Fibroblast of the aortic adventitia (primary cell): ENCODE measurements around the gene PLAAT2. TPM values are rescaled to one million over a fixed set of nuclear protein-coding genes. Genes with fewer than 3 reads are reported as not detected.

Experiments used
- DNase-seq: peaks from one replicate; pipeline ENCODE4 v3.0.0-alpha.2; 2010; ENCODE audit warnings: low read depth
- H3K4me3 ChIP-seq: 2 replicates; pipeline ENCODE4 v1.5.1; 2011; ENCODE audit warnings: low read depth, mild to moderate bottlenecking, control low read depth, low read length, moderate library complexity
- CTCF ChIP-seq: IDR thresholded peaks from 2 replicates; pipeline ENCODE4 v1.5.1; 2011; ENCODE audit warnings: mild to moderate bottlenecking, low read length, control low read depth, inconsistent platforms; ENCODE audit not compliant: insufficient read depth
- total RNA-seq: library from RNA; depleted of rRNA; stranded (reverse); fragments of >200 nt; gene quantifications from 2 replicates; pipeline ENCODE4 v1.2.3, GENCODE V29; 2012; ENCODE audit warnings: low replicate concordance

PLAAT2 gene
- total RNA-seq, 1 donor = not detected

DNA sequence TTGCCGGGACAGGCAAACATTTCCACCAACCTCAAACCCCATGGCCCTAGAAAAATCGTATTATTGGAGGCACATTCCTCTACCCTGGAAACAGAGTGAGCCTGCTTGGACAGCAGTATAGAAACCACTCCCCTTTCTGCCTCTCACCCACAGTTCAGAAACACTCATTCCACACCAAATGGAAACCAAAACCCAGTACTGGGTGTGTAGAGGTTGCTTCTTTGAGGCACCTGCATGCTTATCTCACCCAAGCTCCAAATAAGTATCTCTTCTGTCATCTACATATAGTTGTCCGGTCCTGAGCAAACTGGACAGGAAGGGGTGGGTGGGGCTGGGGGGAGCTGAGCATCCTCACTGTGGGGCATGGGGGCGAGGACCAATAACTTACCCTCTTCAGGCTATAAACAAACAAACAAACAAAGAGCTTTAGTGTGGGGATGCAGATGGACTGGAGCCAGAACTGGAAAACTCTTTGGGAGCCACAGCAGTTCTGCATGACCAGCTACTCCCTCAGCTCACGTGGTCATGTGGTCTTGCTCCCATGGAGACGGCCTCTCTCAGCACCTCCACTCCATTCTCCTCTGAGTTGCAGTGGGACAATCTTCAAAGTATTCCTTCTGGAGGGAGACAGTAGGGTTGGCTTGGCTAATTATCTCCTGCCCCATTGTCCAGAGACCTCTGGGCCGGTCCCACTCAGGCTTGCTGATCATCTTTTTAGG, 1.0 kb upstream of the PLAAT2 start:
- H3K4me3 ChIP-seq = no peak overlapping the region
- no peak for TF ChIP-seq CTCF
- no peak for DNase-seq

DNA sequence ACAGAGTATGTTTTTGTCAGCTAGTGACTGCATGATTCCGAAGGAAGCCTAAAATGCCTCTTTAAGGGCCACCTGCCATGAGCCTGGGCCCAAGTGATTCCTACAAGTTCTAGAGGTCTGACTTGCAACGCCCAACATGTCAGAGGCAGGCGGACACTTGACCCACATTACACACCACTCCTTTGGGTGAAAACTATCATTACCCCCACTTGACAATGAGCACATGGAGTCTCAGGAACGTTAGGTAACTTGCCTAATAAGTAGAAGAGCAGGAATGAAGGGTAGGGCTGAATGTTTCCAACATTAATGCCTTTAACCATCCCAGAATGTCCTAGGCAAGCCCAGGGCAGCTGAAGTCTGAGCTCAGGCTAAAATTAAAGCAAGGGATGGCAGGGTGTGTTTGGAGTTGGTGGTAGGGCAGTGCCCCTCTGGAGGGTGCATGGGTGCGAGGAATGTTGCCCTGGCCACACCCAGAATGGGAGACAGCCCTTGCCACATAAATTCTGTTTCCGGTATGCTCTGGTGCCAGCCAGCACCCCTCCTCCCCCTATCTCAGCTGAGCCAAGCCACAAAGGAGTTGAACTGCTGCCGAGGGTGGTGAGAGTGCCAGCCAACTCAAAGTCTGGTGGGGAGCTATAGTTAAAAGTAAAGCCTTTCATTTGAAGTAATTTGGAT, 2.5 kb downstream of the PLAAT2 start:
- no peak for TF ChIP-seq CTCF
- no peak overlapping the region for H3K4me3 ChIP-seq
- no peak for DNase-seq

GRCh38 chr11:63558459-63559157, 4.6 kb downstream of the PLAAT2 start:
- DNase-seq = no peak
- TF ChIP-seq CTCF = no peak
- no peak overlapping the region for H3K4me3 ChIP-seq

- DNase-seq = no peak
- TF ChIP-seq CTCF = no peak
- H3K4me3 ChIP-seq = no peak overlapping the region
Measured at GRCh38 chr11:63557570-63557969, 5.6 kb downstream of the PLAAT2 start.

DNA sequence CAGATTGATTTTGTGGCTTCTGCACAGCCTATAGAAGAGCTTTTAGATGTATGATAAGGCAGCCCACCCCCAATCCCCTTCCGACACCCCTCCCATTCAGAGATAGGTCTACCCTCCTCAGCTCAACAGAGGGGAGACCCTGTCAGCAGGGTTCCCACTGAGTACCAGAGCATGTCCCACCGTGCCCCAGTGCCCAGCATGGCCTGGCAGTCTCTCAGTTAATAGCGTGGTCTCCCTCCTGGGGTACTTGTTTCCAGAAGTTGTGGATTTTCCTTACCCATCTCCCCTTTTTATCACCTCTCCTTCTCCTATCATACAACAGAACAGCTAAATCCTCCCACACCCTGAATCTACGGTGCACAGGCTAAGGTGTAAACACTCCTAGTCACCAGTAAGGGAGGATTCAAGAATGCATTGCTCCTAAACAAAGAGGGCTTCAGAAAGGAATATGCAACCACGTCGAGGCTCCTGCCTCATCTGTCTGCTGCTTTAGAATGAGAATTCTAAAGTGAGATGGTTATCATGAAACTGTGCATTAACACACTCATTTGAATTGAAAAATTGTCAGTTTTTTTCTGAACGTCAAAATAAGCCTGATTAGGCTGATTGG, 6.7 kb downstream of the PLAAT2 start:
- DNase-seq = no peak
- no peak for TF ChIP-seq CTCF
- H3K4me3 ChIP-seq = no peak overlapping the region

DNA sequence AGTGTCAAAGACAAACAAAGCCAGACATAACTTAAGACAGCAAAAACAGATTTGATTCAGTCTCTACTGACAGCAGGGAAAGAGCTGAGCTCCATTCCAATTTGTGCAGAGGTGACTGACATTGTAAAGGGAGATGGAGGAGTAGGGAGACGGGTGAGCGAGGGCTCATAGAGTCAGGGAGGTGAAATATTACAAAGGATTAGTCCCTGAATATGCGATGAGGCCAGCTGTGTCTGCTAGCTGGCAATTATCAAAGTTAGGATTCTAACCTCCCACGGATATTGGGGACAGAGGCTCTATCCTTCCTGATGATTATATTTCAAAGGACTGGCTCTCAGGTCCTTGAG, 8.3 kb downstream of the PLAAT2 start:
- H3K4me3 ChIP-seq = no peak overlapping the region
- TF ChIP-seq CTCF = no peak
- no peak for DNase-seq
